GM19397 (cell line): ENCODE results near the gene RAB40B.
"Not testable (repeated sequence)": the region's sequence is repeated elsewhere in the genome, so short reads cannot be mapped to it uniquely, and the experiment has no call there.

ENCODE experiments used
- ATAC-seq: cut with Tn5 transposase; IDR thresholded peaks from one replicate; pipeline ENCODE4 v1.9.1; 2021; ENCODE audit warnings: mild to moderate bottlenecking, moderate library complexity; ENCODE audit not compliant: unreplicated experiment

Gene RAB40B

DNA sequence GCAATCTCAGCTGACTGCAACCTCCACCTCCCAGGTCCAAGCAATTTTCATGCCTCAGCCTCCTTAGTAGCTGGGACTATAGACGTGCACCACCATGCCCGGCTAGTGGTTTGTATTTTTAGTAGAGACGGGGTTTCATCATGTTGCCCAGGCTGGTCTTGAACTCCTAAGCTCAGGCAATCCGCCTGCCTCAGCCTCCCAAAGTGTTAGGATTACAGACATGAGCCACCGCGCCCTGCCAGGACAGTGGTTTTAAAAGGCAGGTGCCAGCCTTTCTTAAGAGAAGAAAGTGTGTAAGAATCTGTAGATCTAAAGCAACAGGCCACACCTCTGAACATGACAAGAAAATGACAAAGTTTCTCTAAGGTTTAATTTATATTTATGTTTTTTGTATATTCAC, 43.9 kb downstream of the RAB40B start:
- ATAC-seq: not testable (repeated sequence)

DNA sequence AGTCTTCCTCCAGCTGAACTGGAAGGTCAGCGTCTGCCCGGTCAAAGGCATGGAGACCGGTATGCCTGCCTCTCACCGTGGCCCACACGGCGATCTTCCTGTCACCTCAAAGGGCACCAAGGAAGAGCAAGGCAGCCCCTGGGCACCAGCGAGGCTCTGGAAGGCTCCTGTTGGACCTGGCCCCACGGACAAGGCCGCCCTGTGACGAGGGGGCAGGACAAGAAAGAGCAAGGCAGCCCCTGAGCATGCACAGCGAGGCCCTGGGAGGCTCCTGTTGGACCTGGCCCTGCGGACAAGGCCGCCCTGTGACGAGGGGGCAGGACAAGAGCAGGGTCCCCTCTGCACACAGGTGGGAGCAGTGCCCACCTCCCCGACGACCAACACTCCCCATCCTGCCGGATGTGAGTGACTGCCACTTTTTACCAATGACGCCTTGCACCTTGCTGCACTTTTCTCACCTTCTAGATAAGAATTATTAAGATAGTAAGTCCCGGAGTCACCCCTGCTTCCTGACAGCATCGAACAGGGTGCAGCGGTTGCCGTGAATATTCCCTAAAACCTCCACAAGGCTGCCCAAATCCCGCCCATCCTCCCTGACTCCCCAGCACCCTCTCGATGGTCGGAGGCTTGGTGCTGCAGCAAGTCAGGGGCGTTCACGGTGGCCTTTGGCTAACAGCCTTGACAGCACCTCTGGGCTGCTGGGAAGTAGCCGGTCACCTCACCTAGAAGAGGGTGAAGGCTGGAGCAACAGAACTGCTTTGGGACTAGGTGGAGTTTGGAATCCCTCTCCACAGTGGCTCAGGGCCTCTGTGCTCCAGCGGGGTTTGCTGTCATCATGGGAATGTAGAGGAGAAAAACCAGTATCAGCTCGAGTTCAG, 44.6 kb downstream of the RAB40B start:
- no peak for ATAC-seq

DNA sequence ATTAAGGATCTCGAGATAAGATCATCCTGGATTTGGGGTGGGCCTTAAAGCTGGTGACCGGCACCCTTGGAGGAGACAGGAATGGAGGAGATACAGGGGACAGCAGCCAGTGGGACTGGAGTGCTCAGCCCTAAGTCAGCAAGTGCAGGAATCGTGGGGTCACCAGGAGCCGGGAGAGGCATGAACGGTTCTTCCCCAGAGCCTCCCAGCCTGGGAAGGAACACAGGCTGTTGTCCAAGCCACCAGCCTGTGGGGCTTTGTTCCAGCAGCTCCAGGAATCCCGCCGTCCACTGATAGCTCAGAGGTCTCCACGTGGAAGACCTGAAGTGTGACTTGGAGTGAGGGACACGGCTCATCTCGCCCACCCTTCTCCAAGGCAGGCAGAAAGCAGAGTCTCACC, 47.8 kb downstream of the RAB40B start:
- no peak for ATAC-seq

DNA sequence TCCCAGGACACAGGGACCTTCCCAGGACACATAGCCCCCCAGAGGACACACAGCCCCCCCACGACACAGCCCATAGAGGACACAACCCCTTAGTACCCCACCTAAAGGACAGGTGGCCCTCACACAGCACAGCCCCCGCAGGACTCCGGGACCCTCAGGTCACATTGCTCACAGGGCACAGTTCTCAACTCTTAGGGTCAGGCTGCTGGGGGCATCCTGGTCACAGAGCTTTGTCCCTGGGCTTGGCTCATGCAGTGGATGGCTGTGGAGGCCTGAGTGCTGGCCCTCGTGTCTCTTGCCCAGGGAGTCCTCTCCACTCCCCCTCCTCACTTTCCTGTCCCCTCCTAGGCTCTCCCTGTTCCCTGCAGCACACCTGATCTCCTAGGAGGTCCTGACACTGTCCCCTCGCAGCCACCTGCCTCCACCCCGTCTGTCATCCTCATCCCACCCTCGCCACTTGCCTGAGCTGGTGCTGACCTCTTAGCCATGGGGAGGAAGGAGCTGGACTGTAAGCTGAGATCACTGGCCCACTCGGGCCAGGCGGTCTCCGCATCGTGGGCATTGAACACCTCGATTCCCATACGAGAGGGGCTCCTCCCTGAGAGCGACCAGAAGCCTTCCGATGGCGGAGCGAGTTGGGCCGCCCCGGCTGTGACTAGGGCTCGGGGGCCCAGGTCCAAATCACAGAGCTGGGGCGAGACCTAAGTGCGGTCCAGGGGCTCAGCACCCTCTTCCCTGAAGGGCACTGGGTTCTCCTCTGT, 48.8 kb downstream of the RAB40B start:
- no peak for ATAC-seq

DNA sequence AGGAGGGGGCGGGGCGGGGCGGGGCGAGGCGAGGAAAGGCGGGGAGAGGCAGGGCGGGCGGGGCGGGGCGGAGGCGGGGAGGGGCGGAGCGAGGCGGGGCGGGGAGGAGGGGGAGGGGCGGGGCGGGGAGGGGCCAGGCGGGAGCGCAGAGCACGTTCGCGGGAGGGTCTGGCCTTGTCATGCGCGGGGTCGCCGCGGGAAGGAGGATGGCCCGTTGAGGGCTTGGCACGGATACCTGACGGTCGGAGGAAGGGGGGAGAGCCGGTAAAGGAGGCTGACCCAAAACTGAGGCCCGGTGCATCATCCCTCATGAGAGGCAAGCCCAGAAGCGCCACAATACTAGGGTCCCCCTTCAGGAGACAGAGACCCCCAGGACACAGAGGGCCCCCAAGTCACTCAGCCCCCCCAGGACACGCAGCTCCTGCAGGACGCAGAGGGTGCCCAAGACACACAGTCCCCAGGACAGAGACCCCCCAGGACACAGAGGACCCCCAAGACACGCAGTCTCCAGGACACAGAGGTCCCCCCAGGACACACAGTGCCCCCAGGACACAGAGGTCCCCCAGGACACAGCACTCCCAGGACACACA, 49.7 kb downstream of the RAB40B start:
- no peak for ATAC-seq

DNA sequence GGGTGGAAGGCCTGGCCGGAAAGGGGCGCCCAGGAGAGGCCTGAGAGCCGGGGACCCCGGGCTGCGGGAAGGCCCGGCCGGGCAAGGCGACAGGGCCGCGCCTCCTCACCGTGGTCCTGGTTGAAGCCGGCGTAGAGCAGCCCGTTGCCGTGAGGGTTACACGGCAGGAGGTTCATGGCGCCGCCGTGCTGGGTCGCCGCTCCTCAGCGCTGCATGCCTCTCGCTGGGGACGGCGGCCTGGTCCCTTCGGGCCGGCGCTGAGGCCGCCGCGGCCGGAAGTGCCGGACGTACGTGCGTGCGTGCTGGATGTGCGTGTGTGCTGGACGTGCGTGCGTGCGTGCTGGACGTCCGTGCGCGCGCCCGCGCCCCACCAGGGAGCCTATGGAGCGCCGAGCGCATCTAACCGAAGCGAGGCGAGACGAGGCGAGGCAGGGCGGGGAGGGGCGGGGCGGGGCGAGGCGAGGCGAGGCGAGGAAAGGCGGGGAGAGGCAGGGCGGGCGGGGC, 50.3 kb downstream of the RAB40B start, which contains the start of gene WDR45B:
Gene WDR45B, minus strand, starts transcription at position 280 of the 504 bp plus-strand sequence. Its CDS starts 104 bp downstream, at position 176.
- ATAC-seq: peak; percentile 90

DNA sequence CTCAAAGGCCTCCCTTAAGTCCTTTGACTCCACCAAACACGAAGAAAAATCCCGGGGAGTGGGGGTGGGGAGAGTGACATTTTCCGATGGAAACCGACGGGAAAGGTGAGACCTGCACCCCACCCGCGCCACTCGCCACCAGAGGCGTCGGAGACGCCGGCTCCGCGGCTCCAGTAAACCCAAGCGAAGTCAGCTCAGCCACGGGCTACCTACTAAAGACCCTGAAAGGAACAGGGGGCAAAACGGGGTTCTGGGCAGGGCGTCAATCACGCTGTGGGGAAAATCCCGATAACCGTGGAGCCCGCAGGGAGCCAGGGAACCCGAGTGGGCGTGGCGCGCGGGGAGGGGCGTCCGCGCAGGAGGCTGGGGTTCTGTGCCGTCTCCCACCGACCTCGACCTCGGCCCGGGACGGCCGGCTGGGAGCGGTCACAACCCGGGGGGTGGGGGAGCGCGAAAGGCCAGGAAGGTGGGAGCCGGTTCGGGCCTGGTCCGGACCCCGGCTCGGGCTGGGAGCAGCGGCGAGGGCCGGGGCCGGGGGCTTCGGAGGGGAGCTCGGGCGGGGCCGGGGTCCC, 50.8 kb downstream of the RAB40B start:
- ATAC-seq: peak; percentile 33

DNA sequence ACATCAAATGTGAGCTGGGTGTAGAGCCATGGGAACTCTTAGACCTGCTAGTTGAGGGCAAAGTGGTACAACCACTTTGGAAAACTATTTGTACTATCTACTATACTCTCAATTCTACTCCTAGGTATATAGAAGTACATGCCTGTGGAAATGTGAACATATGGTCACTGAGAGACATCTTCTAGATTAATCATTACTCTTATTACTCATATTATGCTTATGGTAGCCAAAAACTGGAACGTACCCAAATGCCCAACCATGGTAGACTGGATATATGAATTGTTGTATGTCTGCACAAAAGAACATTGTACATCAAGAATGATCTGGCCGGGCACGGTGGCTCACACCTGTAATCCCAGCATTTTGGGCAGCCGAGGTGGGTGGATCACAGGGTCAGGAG, 53.0 kb downstream of the RAB40B start:
- ATAC-seq: no peak

DNA sequence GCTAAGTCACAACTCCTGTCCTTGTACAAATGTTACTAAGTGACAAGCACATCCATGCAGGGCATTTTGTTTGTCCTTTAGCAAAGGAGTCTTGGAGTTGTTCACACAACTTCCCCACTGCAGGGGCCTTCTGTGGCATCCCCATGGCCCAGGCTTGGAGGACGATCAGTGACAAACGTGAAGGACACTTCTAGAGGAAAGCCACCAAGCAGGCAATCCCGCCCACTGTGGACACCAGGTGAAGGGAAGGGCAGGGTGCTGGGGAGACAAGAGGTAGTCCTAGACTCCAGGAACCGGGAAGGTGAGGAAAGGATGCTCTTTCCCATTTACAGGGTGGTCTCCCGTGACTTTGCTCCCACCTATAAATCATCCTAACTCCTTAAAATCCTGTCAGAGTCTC, 54.4 kb downstream of the RAB40B start:
- ATAC-seq: no peak

DNA sequence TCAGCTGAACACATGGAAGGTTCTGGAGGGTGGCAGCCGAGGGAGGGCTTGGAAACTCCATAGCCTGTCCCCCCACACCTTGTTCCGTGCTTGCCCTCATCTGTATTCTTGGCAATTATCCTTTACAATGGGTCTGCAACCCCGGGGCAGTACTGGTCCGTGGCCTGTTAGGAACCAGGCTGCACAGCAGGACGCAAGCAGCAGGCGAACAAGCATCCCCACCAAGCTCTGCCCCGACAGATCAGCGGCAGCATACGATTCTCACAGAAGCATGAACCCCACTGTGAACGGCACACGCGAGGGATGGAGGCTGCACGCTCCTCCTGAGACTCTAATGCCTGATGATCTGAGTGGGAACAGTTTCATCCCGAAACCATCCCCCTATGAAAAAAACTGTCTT, 56.5 kb downstream of the RAB40B start:
- ATAC-seq: no peak

DNA sequence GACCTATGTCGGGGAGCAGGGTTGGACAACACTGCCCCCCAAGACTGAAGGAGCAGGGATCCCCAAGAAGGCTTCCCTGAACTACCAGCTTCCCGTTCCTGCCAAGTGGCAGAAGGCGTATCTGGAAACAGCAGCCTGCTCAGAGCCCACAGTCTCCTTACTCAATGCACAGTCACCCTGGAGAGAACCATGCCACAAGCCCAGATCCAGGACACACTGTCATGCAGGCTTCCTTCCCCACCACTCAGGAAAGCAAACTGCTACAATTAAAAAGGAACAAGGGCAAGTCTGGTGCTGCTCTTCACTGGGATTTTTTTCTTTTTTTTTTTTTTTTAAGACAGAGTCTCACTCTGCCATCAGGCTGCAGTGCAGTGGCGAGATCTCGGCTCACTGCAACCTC, 58.5 kb downstream of the RAB40B start:
- no peak for ATAC-seq

DNA sequence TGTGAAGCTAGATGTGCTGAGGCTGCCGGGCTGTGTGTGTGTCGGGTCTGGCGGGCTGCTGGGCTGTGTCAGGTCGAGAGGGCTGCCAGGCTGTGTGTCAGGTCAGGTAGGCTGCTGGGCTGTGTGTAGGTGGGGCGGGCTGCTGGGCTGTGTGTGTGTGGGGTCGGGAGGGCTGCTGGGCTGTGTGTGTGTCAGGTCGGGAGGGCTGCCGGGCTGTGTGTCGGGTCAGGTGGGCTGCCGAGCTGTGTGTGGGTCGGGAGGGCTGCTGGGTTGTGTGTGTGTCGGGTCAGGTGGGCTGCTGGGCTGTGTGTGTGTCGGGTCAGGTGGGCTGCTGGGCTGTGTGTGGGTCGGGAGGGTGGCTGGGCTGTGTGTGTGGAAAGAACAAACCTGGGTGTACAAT, 58.9 kb downstream of the RAB40B start:
- no peak for ATAC-seq

DNA sequence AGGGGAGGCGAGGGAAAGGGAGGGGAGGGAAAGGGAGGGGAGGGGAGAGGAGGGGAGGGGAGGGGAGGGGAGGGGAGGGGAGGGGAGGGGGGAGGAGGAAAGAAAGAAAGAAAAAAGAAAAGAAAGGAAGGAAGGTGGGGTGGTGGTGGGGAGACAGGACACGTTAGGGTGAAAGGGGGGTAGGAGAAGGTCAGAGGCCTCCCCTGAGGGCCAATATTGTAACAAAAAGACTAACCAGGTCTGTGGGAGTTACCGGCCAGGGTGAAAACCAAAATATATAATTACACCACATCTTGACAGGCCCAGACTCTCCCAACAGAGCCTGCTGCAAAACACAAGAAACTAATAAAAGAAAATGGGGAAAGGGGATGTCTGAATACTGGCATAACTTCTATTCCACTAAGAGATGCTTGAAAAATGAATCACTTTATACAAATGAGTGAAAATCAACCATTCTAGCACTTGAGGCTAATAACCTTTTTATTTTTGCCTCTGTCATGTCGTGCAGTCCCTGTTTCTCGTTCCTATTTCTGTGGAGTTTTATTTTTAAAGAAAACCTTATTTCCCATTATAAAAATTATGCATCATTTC, 60.2 kb downstream of the RAB40B start:
- ATAC-seq: no peak

DNA sequence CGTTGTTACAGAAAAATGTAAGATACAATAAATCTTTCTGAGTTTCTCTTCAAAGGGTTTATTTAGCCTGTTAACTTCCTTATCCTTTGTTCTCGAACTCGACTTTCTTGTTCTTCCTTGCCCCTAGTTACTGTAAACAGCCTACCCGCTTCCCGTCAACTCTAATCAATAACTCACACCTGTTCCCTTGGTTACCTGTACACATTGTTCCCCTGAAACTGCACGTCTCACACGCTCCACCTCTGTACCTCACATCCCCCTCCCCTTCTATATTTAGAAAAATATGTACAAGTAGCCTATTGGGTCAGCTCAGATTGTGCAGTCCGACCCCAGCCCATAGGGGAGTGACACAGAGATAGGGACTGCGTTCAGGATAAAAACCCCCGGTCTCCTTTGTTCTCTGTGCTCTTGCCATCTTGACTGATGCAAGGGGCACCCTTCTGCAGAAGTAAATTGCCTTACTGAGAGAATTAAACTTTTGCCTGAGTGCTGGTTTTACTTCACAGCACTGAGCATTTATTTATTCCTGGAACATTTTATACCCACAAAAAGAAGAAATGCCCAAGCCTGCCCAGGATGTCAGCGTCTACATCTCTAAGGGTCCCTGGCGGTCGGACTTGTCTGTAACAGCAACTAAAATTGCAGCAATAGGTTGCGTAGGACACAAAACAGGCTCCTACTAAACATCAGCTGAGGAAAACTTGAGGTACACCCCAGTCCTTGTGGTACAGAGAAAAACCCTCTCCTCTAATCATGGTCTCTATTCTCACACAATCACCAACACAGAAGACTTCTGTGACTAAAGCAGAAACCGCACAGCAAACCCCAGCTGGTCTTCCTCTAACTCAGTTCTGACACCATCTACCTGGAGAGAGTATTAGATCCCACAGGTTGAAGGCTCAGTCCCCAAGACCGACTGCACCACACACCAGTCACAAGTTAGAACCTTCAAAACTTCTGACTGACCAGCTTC, 61.6 kb downstream of the RAB40B start:
- no peak for ATAC-seq

DNA sequence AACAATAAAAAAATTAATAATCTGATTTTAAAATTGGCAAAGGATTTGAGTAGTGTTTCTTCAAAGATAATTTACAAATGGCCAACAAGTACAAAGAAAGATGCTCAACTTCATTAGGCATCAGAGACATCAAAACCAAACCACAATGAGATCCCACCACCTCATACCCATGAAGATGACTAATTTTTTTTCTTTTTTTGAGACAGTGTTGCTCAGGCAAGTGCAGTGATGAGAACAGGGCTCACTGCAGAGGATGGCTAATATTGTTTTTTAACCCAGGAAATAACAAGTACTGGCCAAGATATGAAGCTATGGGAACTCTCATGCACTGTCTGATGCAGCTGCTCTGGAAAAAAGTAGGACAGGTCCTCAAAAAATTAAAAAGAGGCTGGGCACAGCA, 65.2 kb downstream of the RAB40B start:
- ATAC-seq: no peak

DNA sequence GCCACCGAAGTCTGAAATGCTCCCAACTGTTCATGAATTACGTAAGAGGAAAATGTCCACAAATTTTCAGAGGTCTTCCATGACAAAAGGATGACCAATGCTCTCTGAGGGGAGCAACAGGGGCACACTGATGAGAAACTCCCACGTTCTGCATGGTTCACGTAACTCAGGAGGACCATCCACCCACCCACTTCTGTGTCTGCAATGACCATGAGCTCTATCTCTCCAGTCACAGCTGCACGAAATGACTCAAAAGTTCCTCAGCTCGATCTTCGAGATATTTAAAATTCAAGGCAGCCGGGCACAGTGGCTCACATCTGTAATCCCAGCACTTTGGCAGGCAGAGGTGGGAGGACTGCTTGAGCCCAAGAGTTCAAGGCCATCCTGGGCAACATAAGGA, 66.0 kb downstream of the RAB40B start:
- no peak for ATAC-seq

DNA sequence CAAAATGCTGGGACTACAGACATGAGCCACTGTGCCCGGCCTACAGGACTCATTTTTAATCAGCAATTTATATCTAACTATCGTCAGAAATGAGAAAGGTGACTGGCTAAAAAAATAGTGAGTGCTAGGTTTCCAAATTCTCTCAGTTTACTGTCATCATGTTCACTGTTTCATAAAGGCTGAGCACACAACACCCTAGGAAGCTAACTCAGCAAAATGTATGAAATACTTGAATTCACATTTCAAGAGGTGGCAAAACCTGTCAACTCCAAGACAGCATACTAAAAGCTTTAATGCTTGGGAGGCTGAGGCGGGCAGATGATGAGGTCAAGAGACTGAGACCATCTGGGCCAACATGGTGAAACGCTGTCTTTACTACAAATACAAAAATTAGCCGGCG, 67.0 kb downstream of the RAB40B start:
- no peak for ATAC-seq

DNA sequence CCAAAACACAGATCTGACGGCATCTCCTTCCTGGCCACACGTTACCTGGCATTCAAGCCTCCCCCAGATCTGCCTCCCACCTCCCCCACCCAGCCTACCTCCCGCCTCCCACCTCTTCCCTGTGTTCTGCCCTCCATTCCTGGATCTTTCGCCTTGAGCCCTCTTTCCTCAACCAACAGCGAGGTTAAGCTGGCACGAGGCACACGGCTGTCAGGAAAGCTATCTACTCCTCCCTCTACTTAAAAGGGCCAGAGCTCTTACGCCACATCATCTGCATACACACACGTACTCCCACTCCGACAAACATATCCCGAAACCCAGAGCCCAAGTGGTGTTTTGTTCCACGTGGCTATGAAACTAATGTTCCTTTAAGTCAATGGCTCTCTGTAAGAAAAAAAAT, 68.3 kb downstream of the RAB40B start:
- no peak for ATAC-seq

DNA sequence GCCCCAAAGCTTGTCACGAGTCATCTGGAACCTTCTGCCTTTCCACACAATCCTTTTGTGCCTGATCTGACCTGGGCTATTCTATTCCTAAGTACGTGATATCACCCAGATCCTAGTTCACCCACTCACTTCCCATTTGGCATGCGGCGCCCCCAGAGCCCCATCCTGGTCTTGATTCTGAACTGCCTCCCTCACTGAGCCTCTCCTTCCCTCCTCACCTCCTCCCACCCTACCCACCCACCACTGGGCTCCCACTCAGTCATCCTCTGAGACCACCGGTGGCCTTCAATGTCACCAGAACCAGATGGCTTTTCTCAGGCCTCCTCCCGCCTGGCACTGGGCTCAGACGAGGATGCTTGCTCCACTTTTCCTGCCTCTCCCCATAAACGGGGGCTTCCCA, 68.8 kb downstream of the RAB40B start:
- ATAC-seq: no peak

DNA sequence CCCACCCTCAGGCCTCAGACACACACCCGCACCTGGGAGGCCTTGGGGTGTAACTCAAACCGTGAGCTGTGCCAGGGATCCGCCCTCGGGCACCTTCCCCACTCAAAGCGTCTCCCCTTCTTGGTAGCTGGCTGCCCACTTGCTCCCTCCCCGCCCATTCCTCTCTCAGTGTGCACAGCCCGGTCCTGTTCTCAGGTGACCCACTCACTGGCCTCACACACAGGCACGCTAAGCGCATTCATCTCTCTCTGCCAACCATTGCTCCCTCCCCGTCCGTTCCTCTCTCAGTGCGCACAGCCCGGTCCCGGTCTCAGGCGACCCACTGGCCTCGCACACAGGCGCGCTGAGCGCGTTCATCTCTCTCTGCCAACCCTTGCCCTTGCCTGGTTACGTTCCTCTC, 71.1 kb downstream of the RAB40B start:
- ATAC-seq: no peak
